C4-2B (cell line): Measurements from ENCODE around the gene SLC26A3.

ENCODE experiments used
- CTCF ChIP-seq: fragments of 450-650 bp; conservative IDR thresholded peaks from 2 replicates; pipeline ENCODE4 v1.5.1; 2017; ENCODE audit warnings: mild to moderate bottlenecking
- ZFX ChIP-seq: fragments of 450-650 bp; IDR thresholded peaks from 2 replicates; pipeline ENCODE4 v1.6.1; 2017

DNA sequence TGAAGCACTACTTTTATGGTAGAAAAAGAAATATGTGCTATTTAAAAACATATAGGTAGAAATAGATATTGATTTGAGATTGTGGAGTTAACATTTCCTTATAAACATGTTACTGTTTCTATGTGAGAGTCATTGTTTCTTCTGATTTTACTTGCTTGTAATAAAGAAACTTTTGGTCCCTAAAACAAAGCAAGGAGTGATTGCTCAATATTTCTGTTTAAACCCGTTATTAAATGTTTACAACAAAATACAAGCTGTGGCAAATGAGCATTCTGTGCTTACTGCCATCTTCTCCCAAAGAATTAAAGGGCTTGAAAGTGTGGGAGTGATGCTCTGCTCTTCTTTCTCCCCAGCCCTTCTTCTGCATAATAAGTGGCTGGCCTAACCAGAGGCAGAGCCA, 81.7 kb downstream of the SLC26A3 start:
- TF ChIP-seq CTCF (no peak), ZFX (no peak)
